Fibroblast of mammary gland (primary cell): ENCODE measurements around the gene NOXO1.

Source experiments
- DNase-seq: peaks from one replicate; pipeline ENCODE4 v3.0.0-alpha.2; 2010; ENCODE audit warnings: low read depth
- H3K4me3 ChIP-seq: 2 replicates; pipeline ENCODE4 v1.5.1; 2011; ENCODE audit warnings: low read depth, mild to moderate bottlenecking, low read length, moderate library complexity; ENCODE audit not compliant: control insufficient read depth
- TF ChIP-seq, protein P1 (sequence below): conservative IDR thresholded peaks from 2 replicates; pipeline ENCODE4 v1.5.1; 2011; ENCODE audit warnings: low read depth, low read length, inconsistent platforms; ENCODE audit not compliant: control insufficient read depth, insufficient read depth

NOXO1 gene

DNA sequence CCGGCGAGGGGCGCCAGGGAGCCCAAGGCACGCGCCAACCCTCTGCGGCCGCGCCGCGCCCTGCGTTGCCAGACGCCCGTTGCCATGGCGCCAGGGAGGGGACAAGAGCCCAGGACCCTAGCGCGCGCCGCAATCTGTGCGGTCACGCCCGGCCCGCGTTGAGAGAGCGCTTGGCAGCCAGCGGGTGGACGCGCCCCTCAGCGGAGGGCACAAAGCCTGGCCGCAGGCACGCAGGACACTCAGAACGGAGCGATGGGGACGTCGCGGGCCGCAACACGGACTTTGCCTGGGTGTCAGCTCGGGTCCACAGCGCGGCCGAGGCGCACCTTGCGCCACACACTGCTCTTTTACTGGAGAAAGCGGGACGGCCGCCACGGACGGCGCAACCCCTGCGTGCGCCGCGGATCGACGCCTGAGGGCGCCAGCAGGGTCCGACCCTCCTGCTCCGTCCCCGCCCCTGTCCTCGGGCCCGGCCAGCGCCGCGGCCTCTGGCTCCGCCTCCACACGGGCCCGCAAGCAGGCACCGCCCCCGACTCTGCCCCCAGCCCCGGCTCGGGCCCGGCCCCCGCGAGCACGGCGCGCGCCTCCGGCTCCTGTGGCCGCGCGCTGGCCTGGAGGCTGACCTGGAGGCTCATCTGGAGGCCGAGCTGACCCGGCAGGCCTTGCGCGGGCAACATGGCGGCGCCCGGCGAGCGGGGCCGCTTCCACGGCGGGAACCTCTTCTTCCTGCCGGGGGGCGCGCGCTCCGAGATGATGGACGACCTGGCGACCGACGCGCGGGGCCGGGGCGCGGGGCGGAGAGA lies 2.5 kb upstream of the NOXO1 start, which contains the start of gene GFER:
TSS of gene GFER (plus strand) at position 650 of the 803 bp plus-strand sequence. CDS start at position 676, 26 bp downstream.
- TF ChIP-seq, protein P1, sequence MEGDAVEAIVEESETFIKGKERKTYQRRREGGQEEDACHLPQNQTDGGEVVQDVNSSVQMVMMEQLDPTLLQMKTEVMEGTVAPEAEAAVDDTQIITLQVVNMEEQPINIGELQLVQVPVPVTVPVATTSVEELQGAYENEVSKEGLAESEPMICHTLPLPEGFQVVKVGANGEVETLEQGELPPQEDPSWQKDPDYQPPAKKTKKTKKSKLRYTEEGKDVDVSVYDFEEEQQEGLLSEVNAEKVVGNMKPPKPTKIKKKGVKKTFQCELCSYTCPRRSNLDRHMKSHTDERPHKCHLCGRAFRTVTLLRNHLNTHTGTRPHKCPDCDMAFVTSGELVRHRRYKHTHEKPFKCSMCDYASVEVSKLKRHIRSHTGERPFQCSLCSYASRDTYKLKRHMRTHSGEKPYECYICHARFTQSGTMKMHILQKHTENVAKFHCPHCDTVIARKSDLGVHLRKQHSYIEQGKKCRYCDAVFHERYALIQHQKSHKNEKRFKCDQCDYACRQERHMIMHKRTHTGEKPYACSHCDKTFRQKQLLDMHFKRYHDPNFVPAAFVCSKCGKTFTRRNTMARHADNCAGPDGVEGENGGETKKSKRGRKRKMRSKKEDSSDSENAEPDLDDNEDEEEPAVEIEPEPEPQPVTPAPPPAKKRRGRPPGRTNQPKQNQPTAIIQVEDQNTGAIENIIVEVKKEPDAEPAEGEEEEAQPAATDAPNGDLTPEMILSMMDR: peak; percentile 22
- peak within 1 kb of the TSS; percentile 70 for H3K4me3 ChIP-seq
- DNase-seq: peak; percentile 89

DNA sequence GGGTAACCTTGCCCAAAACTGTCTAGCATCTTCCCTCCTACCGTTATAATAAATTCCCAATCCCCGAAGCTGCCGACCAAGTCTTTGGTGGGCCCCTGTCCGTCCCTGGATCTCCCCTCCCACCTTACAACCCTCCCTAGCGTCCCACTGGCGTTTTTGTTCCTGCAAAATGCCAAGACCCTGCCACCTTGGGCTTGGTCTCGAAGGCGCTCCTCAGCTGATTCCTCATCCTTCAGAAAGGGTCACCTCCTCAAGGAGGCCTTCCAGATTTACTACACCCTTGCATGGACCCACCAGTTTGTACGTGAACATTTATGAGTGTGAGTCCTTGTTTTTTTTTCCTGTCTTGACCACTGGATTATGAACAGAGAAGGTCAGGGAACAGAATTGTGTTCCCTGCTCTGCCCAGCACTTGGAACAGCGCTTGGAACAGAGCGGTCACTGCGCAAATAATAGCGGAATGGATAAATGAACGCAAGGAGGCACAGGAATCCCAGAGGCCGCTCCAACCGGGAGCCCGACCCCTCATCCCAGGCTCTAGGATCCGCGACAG lies 1.8 kb upstream of the NOXO1 start:
- no peak overlapping the region for H3K4me3 ChIP-seq
- DNase-seq: no peak
- TF ChIP-seq, protein P1: no peak

DNA sequence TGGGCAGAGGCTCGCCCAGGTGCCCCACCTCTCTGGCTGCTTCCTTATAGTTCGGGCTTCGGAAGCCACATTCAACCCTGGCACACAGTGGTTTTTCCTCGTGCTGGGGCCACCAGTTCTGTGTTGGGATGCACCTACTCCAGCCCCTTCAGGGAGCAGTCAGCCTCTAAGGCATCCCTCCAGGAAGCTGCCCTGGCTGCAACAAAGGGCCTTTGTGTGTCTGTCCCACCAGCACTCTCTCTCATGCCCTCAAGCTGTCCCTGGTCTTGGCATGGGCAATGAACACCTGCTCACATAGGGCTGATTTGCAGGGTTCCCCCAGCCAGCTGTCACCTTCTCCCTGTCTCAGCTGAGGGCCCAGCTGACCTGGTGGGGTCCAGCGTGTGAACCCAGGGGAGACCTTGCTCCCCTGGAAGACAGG lies 754 bp upstream of the NOXO1 start:
- no peak for DNase-seq
- TF ChIP-seq, protein P1: no peak
- no peak overlapping the region for H3K4me3 ChIP-seq

DNA sequence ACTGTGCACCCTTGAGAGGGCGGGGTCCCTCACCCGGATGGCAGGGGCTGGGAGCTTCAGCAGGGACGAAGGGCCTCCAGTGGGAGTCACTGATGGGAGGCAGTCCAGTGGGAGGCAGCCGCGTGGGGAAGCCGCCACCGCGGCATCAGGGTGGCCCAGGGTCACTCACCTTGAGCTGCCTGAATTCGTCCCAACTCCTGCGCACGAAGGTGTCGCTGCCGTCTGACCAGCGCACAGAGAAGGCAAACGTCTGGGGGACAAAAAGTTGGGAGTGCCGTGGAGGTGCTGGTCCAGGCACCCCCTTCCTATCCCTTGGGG lies 540 bp downstream of the NOXO1 start:
- no peak overlapping the region for H3K4me3 ChIP-seq
- no peak for DNase-seq
- TF ChIP-seq, protein P1: no peak

DNA sequence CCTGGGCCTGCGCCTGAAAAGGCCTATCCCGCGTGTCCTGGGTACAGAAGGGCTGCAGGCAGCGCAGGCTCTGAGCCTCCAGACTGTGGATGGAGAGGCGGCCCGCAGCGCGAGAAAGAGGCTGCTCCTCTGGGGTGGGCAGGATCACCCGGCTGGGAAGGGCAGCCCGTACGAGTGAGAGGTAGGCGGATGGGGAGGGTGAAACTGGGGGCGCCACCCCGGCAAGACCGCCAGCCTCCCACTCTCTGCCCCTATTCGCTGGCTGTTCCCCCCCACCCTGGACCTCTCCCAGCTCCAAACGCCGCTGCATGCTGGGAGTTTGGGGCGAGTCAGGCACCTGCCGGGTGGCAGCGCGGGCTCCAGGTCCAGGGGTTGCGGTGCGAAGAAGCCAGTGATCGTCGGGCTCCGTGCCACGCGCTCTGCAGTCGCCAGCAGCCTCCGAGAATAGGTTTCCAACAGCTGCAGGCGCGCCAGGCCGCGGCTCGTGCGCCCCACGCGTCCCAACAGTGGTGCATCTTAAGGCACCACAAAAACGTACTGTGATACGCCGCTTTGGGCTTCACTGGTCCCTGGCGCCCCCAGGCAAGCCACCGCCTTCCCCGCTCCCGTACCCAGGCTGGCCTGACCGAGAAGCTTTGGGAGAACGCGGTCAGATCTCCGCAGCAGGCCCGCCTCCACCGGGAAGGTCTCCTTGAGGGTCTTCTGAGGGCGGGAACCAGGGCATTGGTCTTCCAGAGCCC lies 1.1 kb downstream of the NOXO1 start:
- TF ChIP-seq, protein P1: no peak
- no peak overlapping the region for H3K4me3 ChIP-seq
- DNase-seq: no peak

DNA sequence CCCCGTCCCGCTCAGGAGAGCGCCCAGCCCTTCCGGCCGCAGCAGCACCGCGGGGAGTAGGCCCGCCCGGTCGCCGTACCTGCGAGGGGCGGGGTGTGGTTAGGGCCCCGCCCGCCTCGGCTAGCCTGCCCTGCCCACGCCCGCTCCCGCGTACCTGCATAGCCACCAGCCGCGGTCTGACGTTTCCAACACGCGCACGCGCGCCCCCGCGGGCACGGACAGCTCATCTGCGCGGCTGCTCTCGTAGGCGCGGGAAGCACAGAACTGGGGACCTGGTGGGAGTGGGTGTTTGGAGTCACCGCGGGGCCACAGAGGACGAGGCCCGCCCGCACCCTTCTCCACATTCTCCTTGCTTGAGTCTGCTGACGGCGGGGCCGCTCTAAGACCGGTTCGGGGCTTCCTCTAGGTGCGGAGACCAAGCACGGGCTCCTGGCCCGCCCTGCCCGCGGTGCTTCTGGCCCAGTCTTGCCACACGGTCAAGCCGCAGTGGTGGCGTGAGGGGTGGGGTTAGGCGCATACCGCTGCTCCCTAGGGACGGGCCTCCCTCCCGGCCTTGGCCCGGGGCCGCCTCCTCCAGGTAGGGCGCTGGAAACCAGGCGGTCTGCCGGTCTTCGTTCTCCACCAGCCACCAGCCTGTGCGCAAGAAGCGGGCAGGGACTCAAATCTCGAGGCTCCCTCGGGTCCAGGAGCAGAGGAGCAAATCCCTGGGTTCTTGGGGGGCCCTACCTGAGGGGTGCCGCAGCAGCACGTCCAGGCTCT lies 1.8 kb downstream of the NOXO1 start:
- TF ChIP-seq, protein P1: no peak
- H3K4me3 ChIP-seq: no peak overlapping the region
- DNase-seq: peak; percentile 15
